Measurements from ENCODE around the gene NOVA2.

NOVA2 gene

DNA sequence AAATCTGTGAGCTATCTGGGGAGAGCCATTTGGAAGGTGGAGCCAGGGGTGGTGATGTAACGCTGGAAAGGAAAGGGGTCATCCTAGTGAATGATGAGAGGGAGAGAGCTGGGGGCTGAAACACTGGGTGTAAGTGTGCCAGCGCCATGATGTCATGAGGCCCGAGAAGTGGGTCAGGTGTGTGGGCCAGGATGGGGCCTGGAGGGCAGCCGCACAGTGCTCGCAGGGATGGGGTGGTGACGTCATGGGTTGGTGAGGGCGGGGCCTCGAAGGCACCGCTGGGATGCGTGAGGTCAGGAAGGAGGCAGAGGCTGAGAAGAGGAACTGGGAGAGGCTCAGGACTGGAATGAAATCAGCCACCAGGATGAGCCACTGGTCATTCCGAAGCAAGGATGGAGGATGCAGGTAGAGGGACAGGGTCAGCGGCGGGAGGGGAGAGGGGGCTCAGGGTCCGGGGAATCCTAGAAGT lies 26.0 kb upstream of the NOVA2 start:
- no peak overlapping the region for H3K4me3 ChIP-seq (replicated peaks; ENCODE audit: low read depth, low read length)
- peak; percentile 39 for DNase-seq (ENCODE audit: low read depth)
- TF ChIP-seq, protein P1, sequence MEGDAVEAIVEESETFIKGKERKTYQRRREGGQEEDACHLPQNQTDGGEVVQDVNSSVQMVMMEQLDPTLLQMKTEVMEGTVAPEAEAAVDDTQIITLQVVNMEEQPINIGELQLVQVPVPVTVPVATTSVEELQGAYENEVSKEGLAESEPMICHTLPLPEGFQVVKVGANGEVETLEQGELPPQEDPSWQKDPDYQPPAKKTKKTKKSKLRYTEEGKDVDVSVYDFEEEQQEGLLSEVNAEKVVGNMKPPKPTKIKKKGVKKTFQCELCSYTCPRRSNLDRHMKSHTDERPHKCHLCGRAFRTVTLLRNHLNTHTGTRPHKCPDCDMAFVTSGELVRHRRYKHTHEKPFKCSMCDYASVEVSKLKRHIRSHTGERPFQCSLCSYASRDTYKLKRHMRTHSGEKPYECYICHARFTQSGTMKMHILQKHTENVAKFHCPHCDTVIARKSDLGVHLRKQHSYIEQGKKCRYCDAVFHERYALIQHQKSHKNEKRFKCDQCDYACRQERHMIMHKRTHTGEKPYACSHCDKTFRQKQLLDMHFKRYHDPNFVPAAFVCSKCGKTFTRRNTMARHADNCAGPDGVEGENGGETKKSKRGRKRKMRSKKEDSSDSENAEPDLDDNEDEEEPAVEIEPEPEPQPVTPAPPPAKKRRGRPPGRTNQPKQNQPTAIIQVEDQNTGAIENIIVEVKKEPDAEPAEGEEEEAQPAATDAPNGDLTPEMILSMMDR (IDR thresholded peaks at IDR 0.05; ENCODE audit: low read length, missing control alignments) = no peak

DNA sequence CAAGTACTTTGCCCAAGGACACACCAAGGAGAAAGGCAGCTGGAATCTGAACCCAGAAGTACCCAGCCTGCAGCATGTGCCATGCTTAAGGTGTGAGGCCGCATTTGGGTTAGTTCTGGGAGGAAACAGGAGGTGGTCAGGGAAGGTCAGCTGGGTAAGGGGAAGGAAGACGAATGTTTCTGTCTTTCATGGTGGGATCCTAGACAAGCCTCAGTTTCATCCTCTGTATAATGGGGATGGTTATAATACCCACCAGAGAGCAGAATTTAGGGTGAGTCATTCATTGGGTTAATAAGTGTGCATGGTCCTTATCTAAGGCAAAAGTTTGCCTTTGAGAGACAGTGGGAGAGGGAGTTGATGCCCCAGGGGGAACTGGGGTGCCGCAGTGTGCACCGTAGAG lies 25.2 kb upstream of the NOVA2 start:
- H3K4me3 ChIP-seq (replicated peaks; ENCODE audit: low read depth, low read length) = no peak overlapping the region
- TF ChIP-seq, protein P1 (IDR thresholded peaks at IDR 0.05; ENCODE audit: low read length, missing control alignments) = no peak
- DNase-seq (ENCODE audit: low read depth) = no peak

DNA sequence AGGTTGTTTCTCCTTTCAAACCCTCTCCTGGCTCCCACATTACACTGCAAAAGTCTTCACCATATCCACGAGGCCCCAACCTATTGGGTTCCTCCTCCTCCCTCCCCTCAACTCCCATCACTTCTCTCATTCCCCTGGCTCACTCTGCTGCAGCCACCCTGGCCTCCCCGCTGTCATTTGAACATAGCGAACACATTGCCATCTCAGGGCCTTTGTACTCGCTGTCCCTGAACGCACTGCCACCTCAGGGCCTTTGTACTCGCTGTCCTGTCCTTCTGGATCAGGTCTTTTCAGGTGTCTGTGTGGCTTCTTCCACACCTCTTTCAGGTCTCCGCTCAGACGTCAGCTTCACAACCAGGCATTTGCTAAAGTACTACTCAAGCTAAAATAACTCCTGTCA lies 23.3 kb upstream of the NOVA2 start:
- TF ChIP-seq, protein P1 (IDR thresholded peaks at IDR 0.05; ENCODE audit: low read length, missing control alignments) = no peak
- DNase-seq (ENCODE audit: low read depth) = no peak
- H3K4me3 ChIP-seq (replicated peaks; ENCODE audit: low read depth, low read length) = no peak overlapping the region

DNA sequence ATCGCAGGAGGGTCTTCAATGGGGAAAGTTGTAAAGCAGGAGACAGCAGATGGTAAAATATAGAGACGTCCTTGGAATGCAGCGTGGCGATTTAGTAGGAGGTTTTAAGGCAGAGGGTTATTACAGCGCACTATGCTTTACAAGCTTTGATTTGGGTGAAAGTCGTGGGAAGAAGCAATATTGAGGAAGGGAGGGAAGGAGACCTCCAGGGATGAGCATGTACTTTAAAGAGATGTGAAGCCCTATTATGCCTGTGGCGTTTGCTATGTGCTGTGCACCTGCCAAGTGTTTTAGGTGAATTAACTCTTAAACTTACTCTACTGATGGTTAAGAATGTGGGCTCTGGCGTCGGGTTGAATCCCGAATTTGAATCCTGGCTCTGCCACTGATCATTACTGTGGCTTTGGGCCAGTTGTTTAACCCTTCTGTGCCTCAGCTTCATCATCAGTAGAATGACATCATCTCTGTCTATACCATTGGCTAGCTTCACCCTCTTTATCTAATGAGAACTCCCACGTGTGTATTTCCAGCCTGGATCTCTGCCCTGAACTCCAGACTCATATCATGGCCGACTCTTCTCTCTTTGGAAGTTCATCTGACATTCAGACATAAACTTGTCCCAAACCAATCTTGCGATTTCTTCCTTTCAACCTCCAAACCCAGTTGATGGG lies 22.2 kb upstream of the NOVA2 start:
- TF ChIP-seq, protein P1 (IDR thresholded peaks at IDR 0.05; ENCODE audit: low read length, missing control alignments) = no peak
- DNase-seq (ENCODE audit: low read depth) = peak; percentile 65
- H3K4me3 ChIP-seq (replicated peaks; ENCODE audit: low read depth, low read length) = peak overlapping the region; percentile 98

DNA sequence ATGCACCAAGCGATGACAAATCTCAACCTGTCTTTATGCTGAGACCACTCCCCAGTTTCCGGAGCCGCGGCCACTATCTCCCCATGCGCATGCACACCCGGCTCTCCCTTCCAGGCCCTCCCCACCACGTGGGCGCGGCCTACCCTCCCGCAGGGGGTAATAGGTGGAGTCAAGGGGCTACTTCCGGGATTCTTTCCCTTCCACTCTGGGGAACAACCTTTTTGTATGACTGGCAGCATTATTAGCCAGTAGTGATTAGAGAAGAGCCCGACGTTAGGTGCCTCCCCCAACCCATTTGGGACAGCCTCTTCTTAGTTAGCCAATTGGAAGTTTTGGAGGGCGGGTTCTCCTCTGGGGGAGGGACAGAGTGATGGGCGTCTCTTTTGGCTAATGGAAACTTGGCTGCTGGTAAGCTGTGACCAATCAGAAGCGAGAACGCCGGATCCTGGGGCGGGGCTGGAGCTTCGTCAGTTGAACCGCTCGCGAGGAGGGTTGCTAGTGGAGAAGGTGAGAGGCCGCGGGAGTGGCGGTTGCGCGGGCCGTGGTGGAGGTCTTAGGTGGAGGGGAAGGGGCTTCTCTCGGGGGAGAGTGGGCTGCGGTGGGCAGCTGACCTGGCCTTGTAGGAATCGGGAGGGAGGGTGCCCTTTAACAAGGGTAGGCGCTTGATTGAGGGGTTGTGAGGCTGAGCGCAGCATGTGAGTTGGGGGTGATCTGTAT lies 21.5 kb upstream of the NOVA2 start, which contains the start of gene CCDC61:
Gene CCDC61, plus strand, starts transcription at position 470 of the 717 bp plus-strand sequence. CDS start 7,552 bp downstream, outside the sequence.
- TF ChIP-seq, protein P1 (IDR thresholded peaks at IDR 0.05; ENCODE audit: low read length, missing control alignments) = no peak
- H3K4me3 ChIP-seq (replicated peaks; ENCODE audit: low read depth, low read length) = peak within 1 kb of the TSS; percentile 98
- DNase-seq (ENCODE audit: low read depth) = peak; percentile 100

DNA sequence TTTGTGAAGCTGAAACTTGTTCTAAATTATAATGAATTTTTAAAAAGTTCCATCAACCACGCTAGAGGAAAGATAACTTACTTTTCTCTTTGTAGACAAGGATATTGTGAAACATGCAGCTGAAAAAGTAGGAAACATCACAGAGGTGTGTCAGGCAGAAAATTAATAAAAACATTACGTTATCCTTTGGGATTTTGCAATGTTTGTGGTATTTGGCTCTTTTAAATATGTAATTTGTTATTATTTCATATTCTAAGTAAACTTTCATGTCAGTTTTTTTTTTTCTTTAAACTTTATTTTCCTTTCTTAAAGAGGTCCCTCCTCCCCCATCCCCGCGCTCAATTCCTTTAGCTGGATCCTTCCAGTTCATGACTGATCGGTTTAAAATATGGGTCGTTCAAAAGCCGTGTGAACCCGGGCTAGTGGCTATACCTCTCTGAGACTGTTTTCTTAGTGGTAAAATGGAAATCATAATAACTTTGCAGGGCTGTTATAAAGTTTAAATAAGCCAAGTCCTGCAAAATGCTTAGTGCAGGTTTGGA lies 20.9 kb upstream of the NOVA2 start:
- peak; percentile 37 for DNase-seq (ENCODE audit: low read depth)
- peak overlapping the region; percentile 55 for H3K4me3 ChIP-seq (replicated peaks; ENCODE audit: low read depth, low read length)
- TF ChIP-seq, protein P1 (IDR thresholded peaks at IDR 0.05; ENCODE audit: low read length, missing control alignments) = no peak

All from fibroblast of pulmonary artery (primary cell).